ENCODE measurements around the gene ATG7.

DNA sequence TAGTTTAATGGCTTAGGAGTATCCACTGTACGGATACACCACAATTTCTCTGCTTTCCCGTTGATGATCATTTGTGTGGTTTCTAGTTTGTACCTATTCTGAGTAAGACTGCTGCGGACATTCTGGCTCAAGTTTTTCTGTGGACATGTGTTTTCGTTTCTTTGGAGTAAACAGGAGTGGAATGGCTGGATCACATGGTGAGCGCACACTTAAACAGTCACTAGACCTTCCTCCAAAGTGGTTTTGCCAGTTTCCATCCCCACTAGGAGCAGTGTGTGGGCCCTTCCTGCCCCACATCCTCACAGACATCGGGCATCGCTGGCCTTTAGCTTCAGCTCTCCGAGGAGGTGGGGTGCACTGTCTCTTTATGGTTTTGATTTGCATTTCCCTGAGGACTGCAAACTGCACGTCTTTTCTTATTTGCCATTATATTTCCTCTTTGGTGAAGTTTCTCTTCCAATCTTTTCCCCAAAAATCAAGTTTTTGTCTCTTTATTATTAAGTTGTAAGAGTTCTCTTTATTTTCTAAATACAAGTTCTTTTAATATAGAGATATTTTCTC, 277.5 kb downstream of the ATG7 start:
- TF ChIP-seq POLR2AphosphoS5 (IDR thresholded peaks at IDR 0.05; ENCODE audit: low read depth): no peak
- no peak for TF ChIP-seq CTCF (IDR thresholded peaks at IDR 0.05; ENCODE audit: insufficient read depth, low read length)
- no peak for TF ChIP-seq GABPA (IDR thresholded peaks at IDR 0.05; ENCODE audit: low read depth)

Measured in HL-60 (cell line).